ENCODE data around the gene DGKI.
A peak's percentile ranks its signal among the peaks of the same experiment; 100 is the strongest.

Gene DGKI

DNA sequence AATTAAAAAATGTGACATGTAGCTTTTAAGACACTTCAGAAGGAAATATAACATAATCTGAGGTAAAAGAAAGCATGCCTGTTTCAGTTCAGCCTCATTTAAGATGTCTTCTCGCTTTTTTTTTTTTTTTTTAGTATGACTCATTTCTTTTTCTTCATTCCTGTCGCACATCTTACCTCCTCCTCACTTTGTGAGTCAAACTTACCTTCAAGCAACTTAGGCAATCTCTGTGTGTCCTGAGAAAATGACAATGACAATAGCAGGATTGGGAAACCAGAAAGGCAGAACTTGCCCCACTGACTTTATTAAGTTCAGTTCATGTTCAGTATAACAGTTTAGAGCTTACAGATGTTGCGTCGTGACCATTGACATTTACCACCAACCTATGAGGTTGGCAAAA lies 511.0 kb downstream of the DGKI start:
- DNase-seq: no peak

DNA sequence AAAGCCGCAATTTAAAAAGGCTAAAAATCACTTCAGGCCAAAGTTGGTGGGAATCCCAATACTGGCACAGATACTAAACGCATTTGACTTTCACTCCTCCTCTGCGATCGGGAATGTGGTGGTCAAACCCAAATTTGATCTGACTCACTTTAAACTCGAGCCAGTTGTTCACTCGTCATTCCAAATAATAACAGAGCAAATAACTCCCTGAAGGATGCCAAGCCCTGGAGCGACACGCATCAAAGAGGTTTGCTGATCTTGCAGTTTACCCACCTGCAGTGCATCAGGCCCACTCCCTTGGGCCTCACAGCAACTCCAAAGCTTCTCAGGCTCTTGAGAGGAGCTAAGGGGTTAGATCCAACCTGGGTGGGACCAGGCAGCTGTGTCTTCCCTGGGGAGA lies 515.4 kb downstream of the DGKI start:
- peak; percentile 17 for DNase-seq

All from fibroblast of skin of scalp (primary cell).